Measurements from ENCODE around the gene MDN1.

The MDN1 gene

GRCh38 chr6:89799756-89800155 lies 19.8 kb downstream of the MDN1 start:
- no peaks in the 10 kb centered on the region; the same call in 1 of the 2 replicates for H4K20me1 ChIP-seq (ENCODE audit: insufficient read depth, low read length)
- no peak for TF ChIP-seq EZH2 (IDR thresholded peaks at IDR 0.05; ENCODE audit: borderline replicate concordance, low read depth, low read length, severe bottlenecking)
- TF ChIP-seq CTCF (IDR thresholded peaks at IDR 0.05; ENCODE audit: borderline replicate concordance, extremely low read depth, low read length, poor library complexity, severe bottlenecking), result no peak
- H3K27me3 ChIP-seq (ENCODE audit: insufficient read depth, low read length, poor library complexity), result no peaks in the 10 kb centered on the region
- H3K4me2 ChIP-seq (ENCODE audit: insufficient read depth, low read length), result no peak overlapping the region
- DNase-seq, result no peak
- H3K27ac ChIP-seq (ENCODE audit: low read length), result no peak overlapping the region
- no peaks in the 10 kb centered on the region for H3K9me3 ChIP-seq (ENCODE audit: insufficient read depth, low read length, severe bottlenecking)
- ATAC-seq (ENCODE audit: insufficient read depth, low read depth), result no peak
- peaks cover 63% of the 10 kb centered on the region for H3K36me3 ChIP-seq (ENCODE audit: insufficient read depth, low read length)
- H3K4me1 ChIP-seq (ENCODE audit: insufficient read depth, low read length), result peaks cover 6% of the 10 kb centered on the region
- no peak overlapping the region for H3K9ac ChIP-seq (ENCODE audit: low read depth, low read length)
- H2AFZ ChIP-seq (ENCODE audit: low read depth, low read length), result no peak overlapping the region
- H3K79me2 ChIP-seq (ENCODE audit: insufficient read depth, low read length), result peaks cover 17% of the 10 kb centered on the region; the same call in 1 of the 2 replicates
- H3K4me3 ChIP-seq (ENCODE audit: low read depth in 1 of 2, low read length in 2 of 2), result no peak overlapping the region

- Histone ChIP-seq H2AFZ (ENCODE audit: low read depth, low read length) (no peak overlapping the region), H3K79me2 (ENCODE audit: insufficient read depth, low read length) (peaks cover 13% of the 10 kb centered on the region; the same call in 1 of the 2 replicates), H3K4me2 (ENCODE audit: insufficient read depth, low read length) (no peak overlapping the region), H3K27me3 (ENCODE audit: insufficient read depth, low read length, poor library complexity) (no peaks in the 10 kb centered on the region), H3K27ac (ENCODE audit: low read length) (no peak overlapping the region), H3K36me3 (ENCODE audit: insufficient read depth, low read length) (peaks cover 69% of the 10 kb centered on the region), H3K9me3 (ENCODE audit: insufficient read depth, low read length, severe bottlenecking) (no peaks in the 10 kb centered on the region), H4K20me1 (ENCODE audit: insufficient read depth, low read length) (peaks cover 3% of the 10 kb centered on the region; the same call in 1 of the 2 replicates), H3K4me1 (ENCODE audit: insufficient read depth, low read length) (peaks cover 13% of the 10 kb centered on the region), H3K4me3 (ENCODE audit: low read depth in 1 of 2, low read length in 2 of 2) (no peak overlapping the region), H3K9ac (ENCODE audit: low read depth, low read length) (no peak overlapping the region)
- ATAC-seq (ENCODE audit: insufficient read depth, low read depth) (no peak), DNase-seq (no peak)
- TF ChIP-seq EZH2 (IDR thresholded peaks at IDR 0.05; ENCODE audit: borderline replicate concordance, low read depth, low read length, severe bottlenecking) (no peak), CTCF (IDR thresholded peaks at IDR 0.05; ENCODE audit: borderline replicate concordance, extremely low read depth, low read length, poor library complexity, severe bottlenecking) (no peak)
These were observed 20.5 kb downstream of the MDN1 start for GRCh38 chr6:89799096-89799495.

- Histone ChIP-seq H3K4me2 (ENCODE audit: insufficient read depth, low read length) (no peak overlapping the region), H3K4me1 (ENCODE audit: insufficient read depth, low read length) (peaks cover 19% of the 10 kb centered on the region), H3K4me3 (ENCODE audit: low read depth in 1 of 2, low read length in 2 of 2) (no peak overlapping the region), H3K9me3 (ENCODE audit: insufficient read depth, low read length, severe bottlenecking) (no peaks in the 10 kb centered on the region), H4K20me1 (ENCODE audit: insufficient read depth, low read length) (peaks cover 8% of the 10 kb centered on the region; the same call in 1 of the 2 replicates), H3K79me2 (ENCODE audit: insufficient read depth, low read length) (peaks cover 9% of the 10 kb centered on the region; the same call in 1 of the 2 replicates), H3K27ac (ENCODE audit: low read length) (no peak overlapping the region), H2AFZ (ENCODE audit: low read depth, low read length) (no peak overlapping the region), H3K36me3 (ENCODE audit: insufficient read depth, low read length) (peaks cover 75% of the 10 kb centered on the region), H3K27me3 (ENCODE audit: insufficient read depth, low read length, poor library complexity) (no peaks in the 10 kb centered on the region), H3K9ac (ENCODE audit: low read depth, low read length) (no peak overlapping the region)
- TF ChIP-seq EZH2 (IDR thresholded peaks at IDR 0.05; ENCODE audit: borderline replicate concordance, low read depth, low read length, severe bottlenecking) (no peak), CTCF (IDR thresholded peaks at IDR 0.05; ENCODE audit: borderline replicate concordance, extremely low read depth, low read length, poor library complexity, severe bottlenecking) (no peak)
- no peak for ATAC-seq (ENCODE audit: insufficient read depth, low read depth)
- no peak for DNase-seq
These were observed 22.3 kb downstream of the MDN1 start for GRCh38 chr6:89797317-89797716.

Measured in DND-41 (cell line).